Measurements from ENCODE around the gene CTNNA1.

Gene CTNNA1

DNA sequence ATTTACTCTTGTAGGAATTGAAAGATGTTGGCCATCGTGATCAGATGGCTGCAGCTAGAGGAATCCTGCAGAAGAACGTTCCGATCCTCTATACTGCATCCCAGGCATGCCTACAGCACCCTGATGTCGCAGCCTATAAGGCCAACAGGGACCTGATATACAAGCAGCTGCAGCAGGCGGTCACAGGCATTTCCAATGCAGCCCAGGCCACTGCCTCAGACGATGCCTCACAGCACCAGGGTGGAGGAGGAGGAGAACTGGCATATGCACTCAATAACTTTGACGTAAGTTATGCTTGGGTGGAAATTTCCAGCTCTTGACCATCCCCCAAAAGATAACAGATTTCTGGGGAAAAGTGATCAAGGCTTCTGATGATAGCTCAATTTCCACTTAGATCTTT is 71.3 kb downstream of the CTNNA1 start:
- no peak for DNase-seq (ENCODE audit: low read depth)
- TF ChIP-seq, protein P1, sequence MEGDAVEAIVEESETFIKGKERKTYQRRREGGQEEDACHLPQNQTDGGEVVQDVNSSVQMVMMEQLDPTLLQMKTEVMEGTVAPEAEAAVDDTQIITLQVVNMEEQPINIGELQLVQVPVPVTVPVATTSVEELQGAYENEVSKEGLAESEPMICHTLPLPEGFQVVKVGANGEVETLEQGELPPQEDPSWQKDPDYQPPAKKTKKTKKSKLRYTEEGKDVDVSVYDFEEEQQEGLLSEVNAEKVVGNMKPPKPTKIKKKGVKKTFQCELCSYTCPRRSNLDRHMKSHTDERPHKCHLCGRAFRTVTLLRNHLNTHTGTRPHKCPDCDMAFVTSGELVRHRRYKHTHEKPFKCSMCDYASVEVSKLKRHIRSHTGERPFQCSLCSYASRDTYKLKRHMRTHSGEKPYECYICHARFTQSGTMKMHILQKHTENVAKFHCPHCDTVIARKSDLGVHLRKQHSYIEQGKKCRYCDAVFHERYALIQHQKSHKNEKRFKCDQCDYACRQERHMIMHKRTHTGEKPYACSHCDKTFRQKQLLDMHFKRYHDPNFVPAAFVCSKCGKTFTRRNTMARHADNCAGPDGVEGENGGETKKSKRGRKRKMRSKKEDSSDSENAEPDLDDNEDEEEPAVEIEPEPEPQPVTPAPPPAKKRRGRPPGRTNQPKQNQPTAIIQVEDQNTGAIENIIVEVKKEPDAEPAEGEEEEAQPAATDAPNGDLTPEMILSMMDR (conservative IDR thresholded peaks at IDR 0.05; ENCODE audit: control insufficient read depth, insufficient read depth, low read depth, low read length) = no peak
- H3K4me3 ChIP-seq (ENCODE audit: control insufficient read depth, low read depth, low read length) = no peak overlapping the region

DNA sequence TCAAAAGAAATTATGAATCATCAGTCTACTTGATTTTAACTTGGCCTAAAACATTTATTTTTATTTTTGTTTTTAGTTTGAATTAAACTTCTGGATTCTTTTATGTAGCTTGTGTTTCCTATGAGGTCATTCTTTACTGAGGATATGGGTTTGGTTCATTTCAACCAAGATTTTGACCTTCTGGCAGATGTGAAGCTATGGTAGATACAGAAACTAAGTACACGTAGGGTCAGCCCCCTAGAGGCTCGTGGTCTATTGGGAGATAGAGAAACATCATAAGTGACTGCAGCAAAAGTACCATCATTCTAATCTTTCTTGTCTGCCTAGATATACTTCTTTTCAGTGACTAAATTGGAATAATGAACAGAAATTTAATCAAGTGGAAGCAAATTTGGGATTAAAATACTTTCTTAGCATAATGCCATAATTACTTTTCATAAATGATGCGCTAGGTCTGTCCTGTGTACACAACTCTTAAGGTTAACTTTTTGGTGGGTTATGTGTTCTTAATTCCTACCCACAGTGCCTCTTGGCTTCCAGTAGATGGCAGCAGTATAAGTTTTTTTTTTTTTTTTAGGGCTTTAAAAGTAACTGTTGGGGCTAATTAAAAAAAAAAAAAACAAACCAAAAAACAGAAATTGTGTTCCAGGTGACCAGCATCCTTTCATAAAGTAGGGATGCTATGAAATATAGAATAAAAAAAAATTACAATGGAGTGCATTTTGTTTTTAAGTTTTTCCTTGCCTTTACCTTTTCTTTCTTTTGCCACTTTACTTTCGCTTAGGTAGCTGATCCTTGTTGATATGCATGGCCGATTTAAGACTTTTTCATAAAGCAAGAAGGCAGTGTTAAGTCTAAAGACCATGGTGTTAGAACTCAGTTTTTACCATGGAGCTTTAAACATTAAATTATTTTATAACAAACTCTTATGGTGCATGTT is 72.0 kb downstream of the CTNNA1 start:
- DNase-seq (ENCODE audit: low read depth) = peak; percentile 44
- TF ChIP-seq, protein P1 (conservative IDR thresholded peaks at IDR 0.05; ENCODE audit: control insufficient read depth, insufficient read depth, low read depth, low read length) = peak; percentile 70
- H3K4me3 ChIP-seq (ENCODE audit: control insufficient read depth, low read depth, low read length) = no peak overlapping the region

DNA sequence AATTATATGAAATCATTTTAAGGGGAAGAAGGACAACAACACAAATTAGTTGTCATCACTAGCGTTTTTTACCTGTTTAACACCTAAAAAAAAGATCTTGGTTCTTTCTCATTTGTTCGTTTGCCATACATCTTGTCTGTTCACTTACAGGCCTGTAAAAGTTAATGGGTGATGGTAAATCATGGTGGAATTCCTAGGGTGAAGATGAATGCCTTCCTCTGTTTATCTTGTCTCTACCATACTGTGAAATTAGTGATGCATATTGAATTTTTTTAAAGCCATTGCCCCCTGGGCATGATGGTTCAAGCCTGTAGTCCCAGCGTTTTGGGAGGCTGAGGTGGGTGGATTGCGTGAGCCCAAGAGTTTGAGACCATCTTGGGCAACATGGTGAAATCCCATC is 75.3 kb downstream of the CTNNA1 start:
- no peak for DNase-seq (ENCODE audit: low read depth)
- H3K4me3 ChIP-seq (ENCODE audit: control insufficient read depth, low read depth, low read length) = no peak overlapping the region
- TF ChIP-seq, protein P1 (conservative IDR thresholded peaks at IDR 0.05; ENCODE audit: control insufficient read depth, insufficient read depth, low read depth, low read length) = no peak

DNA sequence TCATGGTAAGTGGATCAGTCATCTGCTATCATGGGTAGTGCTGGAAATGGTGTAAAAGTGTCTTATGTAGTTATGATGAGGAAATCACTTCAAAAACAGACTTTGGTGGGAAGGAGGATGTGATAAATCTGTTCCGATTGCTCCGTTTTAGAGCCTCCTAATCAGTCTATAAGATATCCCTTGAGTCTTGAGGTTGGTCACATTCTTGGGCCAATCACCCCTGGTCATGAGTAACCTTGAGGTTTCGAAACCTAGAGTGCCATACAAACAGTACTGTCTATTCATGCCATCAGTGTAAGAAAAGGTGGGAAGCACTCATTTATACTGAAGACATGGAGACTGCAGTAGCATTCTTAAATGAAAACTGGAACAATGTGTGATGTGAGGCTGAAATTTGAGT is 76.1 kb downstream of the CTNNA1 start:
- DNase-seq (ENCODE audit: low read depth) = peak; percentile 76
- TF ChIP-seq, protein P1 (conservative IDR thresholded peaks at IDR 0.05; ENCODE audit: control insufficient read depth, insufficient read depth, low read depth, low read length) = no peak

DNA sequence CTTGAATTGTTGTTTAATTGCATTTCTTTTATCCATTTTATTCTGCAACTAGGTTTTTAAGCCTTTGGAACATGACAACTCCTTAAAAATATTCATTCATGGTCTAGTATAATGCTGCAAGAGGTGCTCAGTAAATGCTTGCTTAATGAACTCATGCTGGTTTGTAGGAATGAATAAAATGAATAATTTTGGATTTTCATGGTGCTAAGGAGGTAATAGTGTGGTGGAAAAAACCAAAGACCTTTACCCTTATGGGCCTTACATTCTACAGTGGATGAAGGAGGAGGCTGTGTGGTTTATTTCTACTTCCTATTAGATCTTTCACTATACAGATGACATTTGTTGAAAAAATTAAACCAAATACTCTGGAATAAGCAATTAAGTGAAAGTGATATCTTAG is 78.5 kb downstream of the CTNNA1 start:
- H3K4me3 ChIP-seq (ENCODE audit: control insufficient read depth, low read depth, low read length) = no peak overlapping the region
- DNase-seq (ENCODE audit: low read depth) = no peak
- TF ChIP-seq, protein P1 (conservative IDR thresholded peaks at IDR 0.05; ENCODE audit: control insufficient read depth, insufficient read depth, low read depth, low read length) = no peak

More for the DNA sequence above, 76.1 kb downstream of the CTNNA1 start:
- no peak overlapping the region for H3K4me3 ChIP-seq (ENCODE audit: control insufficient read depth, low read depth, low read length)

DNA sequence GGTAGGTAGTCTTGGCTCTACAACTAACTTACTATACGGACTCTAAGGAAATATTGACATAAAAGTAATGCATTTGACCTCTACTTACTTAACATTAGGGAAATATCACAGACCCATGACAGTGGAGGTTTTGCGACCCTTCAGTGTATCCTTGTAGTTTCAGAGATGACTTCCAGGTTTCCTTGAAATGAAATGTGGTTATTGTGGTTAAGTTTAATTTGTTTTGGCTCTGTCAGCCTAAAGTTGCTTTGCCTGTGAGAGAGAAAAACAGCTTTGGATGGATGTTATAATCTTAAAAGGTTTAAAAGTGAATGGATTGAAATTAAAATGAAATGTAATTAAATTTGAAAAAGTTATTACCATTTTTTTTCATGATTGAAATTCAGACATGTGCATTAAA is 79.0 kb downstream of the CTNNA1 start:
- TF ChIP-seq, protein P1 (conservative IDR thresholded peaks at IDR 0.05; ENCODE audit: control insufficient read depth, insufficient read depth, low read depth, low read length) = no peak
- peak; percentile 45 for DNase-seq (ENCODE audit: low read depth)
- H3K4me3 ChIP-seq (ENCODE audit: control insufficient read depth, low read depth, low read length) = no peak overlapping the region

Measured in fibroblast of mammary gland (primary cell).